ENCODE data around the gene MRPS31.

DNA sequence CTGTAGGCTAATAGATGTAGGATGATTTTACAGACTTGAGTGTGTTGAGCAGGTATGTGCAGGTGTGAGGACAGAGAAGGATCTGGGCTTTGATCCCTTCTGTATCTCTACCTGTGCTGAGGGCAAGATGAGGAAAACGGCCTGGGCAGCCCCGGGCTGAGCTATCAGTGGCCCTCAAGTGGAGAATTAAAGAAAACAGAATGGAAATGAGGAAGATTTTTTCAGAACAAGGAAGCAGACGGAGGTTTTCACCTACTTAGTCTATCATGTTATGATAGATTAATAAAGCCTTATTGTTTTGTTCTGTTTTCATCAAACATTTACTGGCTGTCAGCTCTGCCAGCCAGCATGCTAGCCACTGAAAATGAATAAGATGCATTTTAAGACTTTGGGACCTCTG is 82.2 kb downstream of the MRPS31 start:
- no peak for TF ChIP-seq CTCF (IDR thresholded peaks at IDR 0.05)
- TF ChIP-seq POLR2A (IDR thresholded peaks at IDR 0.05): no peak

All from tibial nerve (tissue), 3 donors.